Ramos (cell line): ENCODE results near the gene DYRK1B.
"Not testable (repeated sequence)": the region's sequence is repeated elsewhere in the genome, so short reads cannot be mapped to it uniquely, and the experiment has no call there.

Experiments
- in situ Hi-C: fragments of 300-500 bp; cut with MboI; formaldehyde crosslinking; loops from one replicate; pipeline ENCODE4 v1.14.3; 2022; ENCODE audit warnings: low sequenced_read_pairs; ENCODE audit not compliant: unreplicated experiment

Gene DYRK1B

DNA sequence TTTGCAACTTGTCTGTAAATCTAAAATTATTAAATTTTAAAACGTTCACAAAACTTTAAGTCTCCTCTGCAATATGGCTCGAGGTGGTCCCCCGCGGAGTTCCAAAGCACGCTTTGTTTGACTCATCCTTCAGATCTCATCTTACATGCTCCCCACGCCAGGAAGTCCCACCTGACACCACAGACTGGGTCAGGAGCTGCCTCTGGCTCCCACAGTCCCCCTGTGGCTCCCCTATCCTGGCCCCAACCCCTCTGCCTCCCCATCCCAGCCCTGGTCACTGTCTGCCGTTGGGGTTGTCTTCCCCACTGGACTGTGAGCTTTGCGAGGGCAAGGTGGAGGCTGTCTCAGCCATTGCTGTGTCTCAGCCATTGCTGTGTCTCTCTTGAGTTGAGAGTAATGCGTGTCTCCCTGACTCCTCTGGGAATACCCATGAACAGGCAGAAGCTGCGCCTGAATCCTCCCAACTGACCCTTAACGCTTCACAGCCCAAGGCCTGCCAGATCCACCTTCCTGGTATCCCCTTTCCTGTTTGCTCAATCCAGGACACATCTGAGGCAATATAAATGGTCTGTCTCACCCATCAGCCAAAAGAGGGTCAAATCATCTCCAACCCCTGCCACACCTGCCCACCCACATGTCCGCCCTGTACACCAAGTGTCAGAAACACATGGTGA, 15.9 kb downstream of the DYRK1B start:
- in situ Hi-C loops = no loop called here

DNA sequence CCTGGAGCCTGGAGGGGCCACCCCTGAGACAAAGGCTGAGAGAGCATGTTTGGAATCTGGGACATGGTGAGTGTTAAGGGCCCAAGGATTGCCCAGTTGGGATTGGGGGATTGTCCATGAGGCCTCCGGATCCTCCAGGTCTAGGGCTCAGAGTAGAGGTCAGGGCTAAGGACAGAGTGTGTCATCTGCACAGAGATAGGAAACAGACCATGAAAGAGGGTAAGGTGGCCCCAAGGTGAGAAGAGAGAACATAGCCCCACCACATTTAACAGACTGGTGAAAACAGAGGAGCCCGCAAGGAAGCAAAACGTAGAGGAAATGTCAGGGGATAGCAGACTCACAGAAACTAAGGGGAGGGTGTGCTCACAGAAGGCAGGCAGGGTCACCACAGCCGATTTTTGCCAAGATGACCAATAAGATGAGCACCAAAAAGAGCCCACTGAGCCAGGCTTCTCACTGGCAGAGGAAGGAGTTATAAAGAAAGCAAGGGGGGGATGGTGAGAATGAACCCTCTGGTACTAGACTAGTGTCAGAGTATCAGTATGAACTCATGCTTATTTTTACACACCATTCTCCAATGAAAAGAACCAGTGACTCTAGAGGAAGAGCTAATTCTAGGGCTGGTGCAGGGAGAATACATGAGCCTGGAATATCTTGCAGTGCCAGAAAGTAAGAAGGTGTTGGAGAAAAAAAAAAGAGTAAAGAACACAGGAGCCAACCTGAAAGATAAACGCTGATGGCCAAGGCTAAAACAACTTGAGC, 17.5 kb downstream of the DYRK1B start:
- in situ Hi-C loops = no loop called here

DNA sequence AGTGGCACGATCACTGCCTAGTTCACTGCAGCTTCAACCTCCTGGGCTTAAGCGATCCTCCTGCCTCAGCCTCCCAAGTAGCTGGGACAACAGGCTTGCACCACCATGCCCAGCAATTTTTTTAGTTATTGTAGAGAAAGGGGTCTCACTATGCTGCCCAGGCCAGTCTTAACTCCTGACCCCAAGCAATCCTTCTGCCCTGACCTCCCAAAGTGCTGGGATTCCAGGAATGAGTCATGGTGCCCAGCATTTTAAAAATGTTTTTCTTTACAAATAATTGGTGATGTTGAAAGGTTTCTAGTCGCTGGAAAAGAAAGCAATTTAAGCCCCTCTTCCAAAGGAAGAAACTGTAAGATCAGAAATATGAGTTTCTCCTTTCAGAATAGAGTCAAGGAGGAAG, 19.4 kb downstream of the DYRK1B start:
- in situ Hi-C loops = no loop called here

DNA sequence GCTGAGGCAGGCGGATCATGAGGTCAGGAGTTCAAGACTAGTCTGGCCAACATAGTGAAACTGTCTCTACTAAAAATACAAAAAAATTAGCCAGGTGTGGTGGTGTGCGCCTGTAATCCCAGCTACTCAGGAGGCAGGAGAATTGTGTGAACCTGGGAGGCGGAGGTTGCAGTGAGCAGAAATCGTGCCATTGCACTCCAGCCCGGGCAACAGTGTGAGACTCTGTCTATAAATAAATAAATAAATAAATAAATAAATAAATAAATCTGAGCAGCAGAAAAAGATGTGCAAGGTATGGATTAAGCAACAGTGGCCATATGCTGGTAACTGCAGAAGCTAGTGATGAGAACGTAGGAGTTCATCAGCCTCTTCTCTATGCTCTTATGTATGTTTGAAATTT, 19.9 kb downstream of the DYRK1B start:
- in situ Hi-C loops = not testable (repeated sequence)

DNA sequence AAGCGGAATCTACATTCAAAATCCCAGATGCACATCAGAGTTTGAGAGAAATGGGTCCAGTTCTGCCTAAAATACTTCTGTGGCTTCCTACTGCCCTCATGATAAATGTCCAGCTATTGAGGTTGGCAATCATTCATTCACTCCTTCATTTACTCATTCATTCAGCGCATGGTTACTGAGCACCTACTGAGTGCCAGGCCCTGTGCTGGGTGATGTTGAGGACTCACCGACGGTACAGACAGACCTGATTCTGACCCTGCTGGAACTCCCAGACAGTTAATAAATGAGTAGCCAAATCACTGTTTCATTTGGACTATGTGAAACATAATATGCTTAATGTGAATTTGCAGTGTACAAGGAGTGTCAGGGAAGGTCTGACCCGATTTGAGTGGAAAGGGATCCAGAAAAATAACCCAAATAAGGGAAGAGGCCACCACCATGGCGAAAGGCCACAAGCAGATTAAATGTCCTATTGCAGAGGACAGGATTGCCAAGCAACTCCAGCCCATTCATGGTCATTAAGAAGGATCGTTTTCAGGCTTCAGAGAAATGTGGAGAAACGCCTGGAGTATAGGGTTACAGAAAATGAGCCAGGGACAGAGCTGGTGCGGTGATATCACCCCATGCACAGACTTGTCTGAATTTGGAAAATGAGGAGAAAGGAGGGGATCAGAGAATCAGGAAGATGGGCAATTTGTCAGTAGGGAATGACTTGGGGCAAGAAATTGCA, 20.5 kb downstream of the DYRK1B start:
- in situ Hi-C loops = no loop called here

DNA sequence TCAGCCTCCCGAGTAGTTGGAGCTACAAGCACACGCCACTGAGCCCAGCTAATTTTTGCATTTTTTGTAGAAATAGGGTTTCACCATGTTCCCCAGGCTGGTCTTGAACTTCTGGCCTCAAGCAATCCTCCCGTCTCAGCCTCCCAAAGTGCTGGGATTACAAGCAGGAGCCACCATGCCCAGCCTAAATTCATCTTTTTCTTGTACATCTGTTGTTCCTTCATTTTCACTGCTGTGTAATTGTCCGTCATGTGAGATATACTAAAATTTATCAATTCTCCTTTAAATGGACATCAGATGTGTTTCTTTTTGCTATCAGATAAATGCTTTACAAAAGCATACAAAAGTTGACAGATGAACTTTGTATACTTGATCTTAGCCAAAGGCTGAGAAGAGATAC, 22.9 kb downstream of the DYRK1B start:
- in situ Hi-C loops = no loop called here

DNA sequence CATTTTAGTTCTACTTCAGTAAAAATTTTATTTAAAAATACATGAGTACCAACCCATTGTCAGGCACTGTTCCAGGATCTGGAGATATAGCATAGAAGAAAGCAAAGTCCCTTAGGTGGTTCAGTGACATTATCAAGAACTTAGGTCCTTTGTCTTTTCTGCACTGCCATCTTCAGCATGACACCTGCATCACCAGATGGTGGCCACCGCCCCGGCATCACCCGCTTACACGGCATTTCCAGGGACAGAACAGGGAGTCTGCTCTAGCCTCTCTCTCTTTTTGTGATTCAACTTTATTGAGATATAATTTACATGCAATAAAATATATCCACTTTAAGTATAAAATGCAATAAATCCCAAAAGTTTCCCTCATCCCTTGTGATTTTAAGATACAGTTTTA, 23.5 kb downstream of the DYRK1B start:
- in situ Hi-C loops = no loop called here

DNA sequence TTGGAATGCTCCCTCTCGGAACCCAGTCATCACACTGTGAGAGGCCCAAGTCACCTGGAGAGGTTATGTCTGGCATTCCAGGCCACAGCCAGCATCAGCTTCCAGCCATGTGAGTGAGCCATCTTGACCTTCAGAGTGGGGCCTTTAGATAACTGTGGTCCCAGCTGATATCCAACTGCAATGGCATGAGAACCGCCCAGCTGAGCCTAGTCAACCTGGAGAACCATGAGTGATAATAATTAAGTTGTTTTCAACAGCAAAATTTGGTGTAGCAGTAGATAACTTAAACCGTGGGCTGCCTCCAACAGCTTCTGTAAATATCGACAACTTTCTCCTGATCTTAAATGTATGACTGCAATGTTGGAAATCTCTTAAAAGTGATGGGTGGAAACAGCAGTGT, 24.6 kb downstream of the DYRK1B start:
- in situ Hi-C loops = no loop called here

DNA sequence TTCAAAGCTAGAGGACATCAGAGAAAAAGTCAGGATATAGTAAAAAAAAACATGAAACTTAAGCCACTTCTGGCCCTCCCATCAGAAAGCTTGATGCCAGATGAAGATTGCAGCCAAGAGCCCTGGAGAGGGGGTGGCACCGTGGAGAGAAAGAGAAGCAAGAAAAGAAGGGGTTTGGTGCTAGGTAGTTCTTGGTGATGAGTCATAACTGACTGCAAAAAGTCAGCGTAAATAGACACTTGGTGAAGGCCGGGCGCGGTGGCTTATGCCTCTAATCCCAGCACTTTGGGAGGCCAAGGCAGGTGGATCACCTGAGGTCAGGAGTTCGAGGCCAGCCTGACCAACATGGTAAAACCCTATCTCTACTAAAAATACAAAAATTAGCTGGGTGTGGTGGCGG, 25.3 kb downstream of the DYRK1B start:
- in situ Hi-C loops = not testable (repeated sequence)

DNA sequence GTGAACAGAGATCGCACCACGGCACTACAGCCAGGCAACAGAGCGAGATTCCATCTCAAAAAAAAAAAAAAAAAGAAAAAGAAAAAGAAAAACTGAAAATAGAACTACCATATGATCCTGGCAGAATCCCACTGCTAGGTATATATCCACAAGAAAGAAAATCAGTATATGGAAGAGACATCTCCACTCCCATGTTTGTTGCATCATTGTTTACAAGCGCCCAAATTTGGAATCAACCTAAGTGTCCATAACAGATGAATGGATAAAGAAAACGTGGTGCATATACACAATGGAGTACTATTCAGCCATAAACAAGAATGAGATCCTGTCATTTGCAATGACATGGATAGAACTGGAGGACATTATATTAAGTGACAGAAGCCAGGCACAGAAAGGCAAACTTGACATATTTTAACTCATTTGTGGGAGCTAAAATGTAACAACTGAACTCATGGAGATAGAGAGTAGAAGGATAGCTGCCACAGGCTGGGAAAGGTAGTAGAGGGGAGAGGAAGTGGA, 26.1 kb downstream of the DYRK1B start:
- in situ Hi-C loops = no loop called here

DNA sequence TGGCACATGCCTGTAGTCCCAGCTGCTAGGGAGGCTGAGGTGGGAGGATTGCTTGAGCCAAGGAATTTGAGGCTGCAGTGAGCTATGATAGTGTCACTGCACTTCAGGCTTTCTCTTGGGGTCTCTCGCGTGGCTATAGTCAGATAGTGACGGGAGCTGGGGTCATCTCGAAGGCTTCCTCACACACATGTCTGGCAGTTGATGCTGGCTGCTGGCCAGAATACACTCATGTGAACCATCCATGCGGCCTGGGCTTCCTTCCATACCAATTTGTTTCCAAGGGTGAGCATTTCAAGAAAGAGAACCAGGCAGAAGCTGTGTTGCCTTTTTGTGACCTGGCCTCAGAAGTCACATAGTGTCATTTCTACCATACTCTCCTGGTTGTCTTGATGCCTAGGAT, 28.9 kb downstream of the DYRK1B start:
- in situ Hi-C loops = no loop called here

DNA sequence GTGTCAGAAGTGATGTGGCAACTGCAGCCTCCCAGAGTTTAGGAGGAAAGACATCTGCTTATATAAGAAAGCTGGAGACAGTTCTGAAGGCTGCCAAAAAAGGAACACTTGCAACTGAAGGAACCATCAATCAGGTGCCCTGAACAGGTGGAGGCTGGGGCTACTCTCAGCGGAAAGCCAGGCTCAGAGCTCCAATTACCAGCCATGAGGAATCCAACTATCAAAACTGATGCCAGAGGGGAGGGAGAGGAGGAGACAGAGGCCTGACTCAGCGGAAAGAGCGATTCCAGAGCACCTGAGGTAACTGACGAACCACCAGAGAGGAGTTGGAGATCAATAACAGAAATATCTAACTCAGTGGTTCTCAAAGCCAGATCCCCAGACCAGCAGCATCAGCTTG, 31.0 kb downstream of the DYRK1B start:
- in situ Hi-C loops = no loop called here

DNA sequence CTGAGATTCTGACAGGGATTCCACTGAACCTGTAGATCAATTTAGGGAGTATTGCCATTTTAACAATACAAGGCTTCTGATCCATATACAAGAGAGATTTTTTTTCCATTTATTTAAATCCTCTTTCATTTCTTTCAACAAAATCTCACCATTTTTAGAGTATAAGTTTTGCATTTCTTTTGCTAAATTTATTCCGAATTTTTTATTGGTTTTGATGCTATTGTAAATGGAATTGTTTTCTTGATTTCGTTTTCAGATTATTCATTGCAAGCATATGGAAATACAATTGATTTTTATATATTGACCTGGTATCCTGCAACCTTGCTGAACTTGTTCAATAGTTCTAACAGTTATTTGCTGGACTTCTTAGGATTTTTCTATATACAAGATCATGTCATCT, 36.9 kb downstream of the DYRK1B start:
- in situ Hi-C loops = no loop called here

DNA sequence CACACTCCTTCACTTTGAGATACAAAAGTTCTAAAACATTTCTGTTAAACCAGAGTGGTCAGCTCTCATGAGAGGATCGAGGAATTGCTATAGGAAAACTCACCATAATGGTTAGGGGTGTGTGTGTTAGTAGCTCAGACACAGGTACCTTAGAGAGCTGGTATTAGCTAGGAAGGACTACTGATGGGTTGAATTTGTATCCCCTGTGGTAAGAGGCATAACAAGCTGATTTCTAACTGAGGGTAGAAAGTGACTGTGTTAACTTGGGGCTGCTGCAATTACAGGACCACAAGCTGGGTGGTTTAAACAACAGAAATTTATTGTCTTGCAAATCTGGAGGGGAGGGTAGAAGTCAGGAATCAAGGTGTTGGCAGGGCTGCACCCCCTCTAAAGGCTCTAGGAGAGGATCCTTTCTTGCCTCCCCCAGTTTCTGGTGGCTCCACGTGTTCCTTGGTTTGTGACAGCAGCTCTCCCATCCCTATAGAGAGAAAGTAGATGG, 37.9 kb downstream of the DYRK1B start:
- in situ Hi-C loops = no loop called here

DNA sequence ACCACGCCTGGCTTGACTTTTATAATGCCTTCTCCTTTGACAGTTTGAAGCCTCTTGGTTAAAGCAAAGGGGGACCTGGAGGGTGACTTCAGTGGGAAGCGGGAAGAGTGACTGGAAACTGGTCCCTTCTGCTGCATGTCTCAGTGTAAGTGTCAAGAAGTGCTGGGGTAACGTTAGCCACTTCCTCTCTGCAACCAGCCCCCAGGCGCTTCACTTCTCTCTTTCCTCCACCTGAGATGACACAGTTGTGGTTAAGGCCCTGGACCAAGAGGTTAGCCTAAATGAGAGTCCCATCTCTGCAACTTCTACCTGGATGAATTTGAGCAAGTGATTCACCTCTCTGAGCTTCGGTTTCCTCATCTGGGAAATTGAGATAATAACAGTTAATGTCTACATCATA, 39.0 kb downstream of the DYRK1B start:
- in situ Hi-C loops = no loop called here

DNA sequence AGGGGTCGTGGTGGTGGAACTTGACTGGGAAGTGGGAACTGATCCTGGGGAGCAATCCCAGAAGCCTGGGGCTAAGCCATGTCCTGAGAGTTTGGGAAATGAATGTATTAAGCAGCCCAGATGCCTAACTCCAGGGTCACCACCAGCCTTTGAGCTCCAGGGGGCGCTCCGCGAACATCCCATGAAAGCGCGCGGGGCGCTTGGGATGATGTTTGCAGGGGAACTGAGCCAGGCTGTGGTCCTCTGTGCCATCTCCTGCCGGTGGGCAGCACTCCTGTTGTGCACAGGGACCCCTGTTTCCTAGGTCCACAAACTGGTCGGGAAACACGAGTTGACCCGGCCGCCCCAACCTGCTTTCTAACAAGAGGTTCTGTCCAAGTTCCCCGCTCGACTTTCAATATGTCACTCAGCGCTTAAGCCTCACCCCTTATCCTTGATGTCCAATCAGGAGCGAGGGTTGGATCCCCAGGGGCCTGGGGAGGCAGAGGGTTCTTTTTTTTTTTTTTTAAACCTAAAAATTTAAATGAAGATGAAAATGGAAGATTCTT, 40.9 kb downstream of the DYRK1B start:
- in situ Hi-C loops = no loop called here

DNA sequence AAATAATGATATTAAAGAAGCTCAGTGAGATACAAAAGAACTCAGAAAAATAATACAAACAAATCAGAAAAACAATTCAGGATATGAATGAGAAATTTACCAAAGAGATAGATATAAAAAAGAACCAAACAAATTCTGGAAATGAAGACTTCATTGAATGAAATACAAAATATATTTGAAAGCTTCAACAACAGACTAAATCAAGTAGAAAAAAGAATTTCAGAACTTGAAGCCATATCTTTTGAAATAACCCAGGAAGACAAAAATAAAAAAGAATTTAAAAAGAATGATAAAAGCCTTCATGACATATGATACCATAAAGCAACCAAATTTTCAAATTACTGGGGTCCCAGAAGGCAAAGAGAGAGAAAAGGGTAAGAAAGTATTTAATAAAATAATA, 45.7 kb downstream of the DYRK1B start:
- in situ Hi-C loops = no loop called here

DNA sequence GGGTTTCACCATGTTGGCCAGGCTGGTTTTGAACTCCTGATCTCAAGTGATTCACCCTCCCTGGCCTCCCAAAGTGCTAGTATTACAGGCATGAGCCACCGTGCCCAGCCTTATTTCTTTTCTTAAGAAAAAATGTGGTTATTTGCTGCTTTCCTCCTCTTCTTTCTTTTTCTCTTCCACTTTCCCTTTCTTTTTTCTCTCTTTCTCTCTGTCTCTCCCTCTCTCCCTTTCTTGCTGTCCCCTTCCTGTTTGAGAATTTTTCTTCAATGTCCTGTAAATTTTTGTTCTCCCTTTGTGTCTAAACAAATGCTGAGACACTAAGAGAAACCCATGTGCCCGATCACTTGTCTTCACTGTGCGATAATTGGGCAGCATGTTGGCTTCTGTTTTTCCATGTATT, 53.1 kb downstream of the DYRK1B start:
- in situ Hi-C loops = no loop called here

DNA sequence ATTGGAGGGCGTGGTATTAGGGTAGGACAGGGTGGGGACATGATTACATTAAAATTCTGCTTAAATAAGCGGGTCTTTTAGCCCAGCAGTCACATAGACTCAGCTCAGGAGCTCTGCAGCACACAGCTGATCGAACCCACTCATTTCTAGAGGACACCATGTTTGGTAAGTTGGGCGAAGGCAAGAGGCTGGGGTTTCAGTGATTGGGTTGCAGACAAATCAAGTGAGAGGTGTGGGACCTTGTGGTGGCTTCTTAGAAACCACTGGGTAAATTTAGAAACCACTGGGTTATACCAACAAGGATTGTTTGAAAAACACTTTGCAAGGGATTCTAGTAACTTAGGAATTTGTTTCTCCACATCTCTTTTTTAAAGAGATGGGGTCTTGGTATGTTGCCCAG, 55.2 kb downstream of the DYRK1B start, which contains the start of gene LEUTX:
TSS of gene LEUTX (plus strand) at position 92 of the 400 bp plus-strand sequence. CDS start at position 159, 67 bp downstream.
- in situ Hi-C loops = no loop called here
